Measurements from ENCODE around the gene ARPP21. TPM values are rescaled to one million over a fixed set of nuclear protein-coding genes. Genes with fewer than 3 reads are reported as not detected.

Gene ARPP21
- total RNA-seq, 2 donors from 2014 or later, result 0.42 TPM; not detected in 1

- Histone ChIP-seq H3K9me3 (no peaks in the 10 kb centered on the region), H3K27ac (no peak overlapping the region), H3K36me3 (no peaks in the 10 kb centered on the region), H3K9ac (ENCODE audit: low read depth in 2 of 2, low read length in 2 of 2) (no peak overlapping the region), H3K27me3 (no peaks in the 10 kb centered on the region), H3K4me3 (no peak overlapping the region), H3K4me1 (no peaks in the 10 kb centered on the region)
- no peak for TF ChIP-seq CTCF (IDR thresholded peaks at IDR 0.05)
- intact Hi-C loops (cut with DNase I), result no loop called here
- DNase-seq, result no peak
These were observed 103.9 kb downstream of the ARPP21 start for GRCh38 chr3:35743218-35743617.

GRCh38 chr3:35744419-35744818 lies 105.1 kb downstream of the ARPP21 start:
- Histone ChIP-seq H3K36me3 (no peaks in the 10 kb centered on the region), H3K4me1 (no peaks in the 10 kb centered on the region), H3K27me3 (no peaks in the 10 kb centered on the region), H3K9ac (ENCODE audit: low read depth in 2 of 2, low read length in 2 of 2) (no peak overlapping the region), H3K4me3 (no peak overlapping the region), H3K9me3 (no peaks in the 10 kb centered on the region), H3K27ac (no peak overlapping the region)
- intact Hi-C loops (cut with DNase I), result no loop called here
- no peak for TF ChIP-seq CTCF (IDR thresholded peaks at IDR 0.05)
- no peak for DNase-seq

- no peak for TF ChIP-seq CTCF (IDR thresholded peaks at IDR 0.05)
- no peak for DNase-seq
- intact Hi-C loops (cut with DNase I), result no loop called here
- Histone ChIP-seq H3K27ac (no peak overlapping the region), H3K27me3 (no peaks in the 10 kb centered on the region), H3K4me1 (no peaks in the 10 kb centered on the region), H3K9me3 (no peaks in the 10 kb centered on the region), H3K36me3 (no peaks in the 10 kb centered on the region), H3K9ac (ENCODE audit: low read depth in 2 of 2, low read length in 2 of 2) (no peak overlapping the region), H3K4me3 (no peak overlapping the region)
These were observed 106.0 kb downstream of the ARPP21 start for GRCh38 chr3:35745351-35745750.

- DNase-seq, result no peak
- Histone ChIP-seq H3K36me3 (no peaks in the 10 kb centered on the region), H3K27me3 (no peaks in the 10 kb centered on the region), H3K4me3 (no peak overlapping the region), H3K9ac (ENCODE audit: low read depth in 2 of 2, low read length in 2 of 2) (no peak overlapping the region), H3K9me3 (no peaks in the 10 kb centered on the region), H3K27ac (no peak overlapping the region), H3K4me1 (no peaks in the 10 kb centered on the region)
- intact Hi-C loops (cut with DNase I), result no loop called here
- TF ChIP-seq CTCF (IDR thresholded peaks at IDR 0.05), result no peak
These were observed 106.6 kb downstream of the ARPP21 start for GRCh38 chr3:35745802-35746484.

GRCh38 chr3:35746492-35746891 lies 107.2 kb downstream of the ARPP21 start:
- intact Hi-C loops (cut with DNase I), result no loop called here

More at GRCh38 chr3:35746492-35746891, 107.2 kb downstream of the ARPP21 start:
- no peak for DNase-seq
- no peaks in the 10 kb centered on the region for H3K4me1 ChIP-seq
- H3K36me3 ChIP-seq, result no peaks in the 10 kb centered on the region
- H3K27ac ChIP-seq, result no peak overlapping the region
- H3K9ac ChIP-seq (ENCODE audit: low read depth in 2 of 2, low read length in 2 of 2), result no peak overlapping the region
- TF ChIP-seq CTCF (IDR thresholded peaks at IDR 0.05), result no peak
- no peak overlapping the region for H3K4me3 ChIP-seq
- H3K27me3 ChIP-seq, result no peaks in the 10 kb centered on the region
- H3K9me3 ChIP-seq, result no peaks in the 10 kb centered on the region
